ENCODE results near the gene OR51B6. TPM values are rescaled to one million over a fixed set of nuclear protein-coding genes. Genes with fewer than 3 reads are reported as not detected.
"Not testable (repeated sequence)": the region's sequence is repeated elsewhere in the genome, so short reads cannot be mapped to it uniquely, and the experiment has no call there.

The OR51B6 gene
- total RNA-seq, 4 donors from 2014 or later = not detected

DNA sequence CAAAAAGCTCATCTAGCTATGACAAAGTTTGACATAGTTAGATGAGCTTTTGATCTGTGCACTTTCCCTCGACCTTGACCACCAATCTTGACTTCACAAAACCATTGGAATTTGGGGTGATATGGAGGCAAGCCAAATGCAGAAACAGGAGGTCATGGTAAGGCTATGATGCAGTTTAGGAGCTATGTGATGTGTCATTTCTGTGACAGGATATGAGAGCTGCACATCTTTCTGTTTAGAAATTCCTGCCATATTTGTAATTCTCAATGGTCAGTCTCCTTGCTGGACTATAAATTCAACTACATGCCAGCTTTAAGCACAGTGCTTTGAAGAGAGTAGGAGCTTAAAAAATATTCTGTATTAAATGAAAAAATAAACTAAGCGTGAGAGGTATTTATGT lies 12.9 kb downstream of the OR51B6 start:
- Histone ChIP-seq H3K9me3 (no peaks in the 10 kb centered on the region), H3K4me1 (no peaks in the 10 kb centered on the region), H3K27ac (no peak overlapping the region), H3K36me3 (no peaks in the 10 kb centered on the region), H3K27me3 (no peaks in the 10 kb centered on the region), H3K4me3 (no peak overlapping the region)
- TF ChIP-seq POLR2A (IDR thresholded peaks at IDR 0.05) (no peak), EP300 (IDR thresholded peaks at IDR 0.05) (no peak)
- TF ChIP-seq, protein P1, sequence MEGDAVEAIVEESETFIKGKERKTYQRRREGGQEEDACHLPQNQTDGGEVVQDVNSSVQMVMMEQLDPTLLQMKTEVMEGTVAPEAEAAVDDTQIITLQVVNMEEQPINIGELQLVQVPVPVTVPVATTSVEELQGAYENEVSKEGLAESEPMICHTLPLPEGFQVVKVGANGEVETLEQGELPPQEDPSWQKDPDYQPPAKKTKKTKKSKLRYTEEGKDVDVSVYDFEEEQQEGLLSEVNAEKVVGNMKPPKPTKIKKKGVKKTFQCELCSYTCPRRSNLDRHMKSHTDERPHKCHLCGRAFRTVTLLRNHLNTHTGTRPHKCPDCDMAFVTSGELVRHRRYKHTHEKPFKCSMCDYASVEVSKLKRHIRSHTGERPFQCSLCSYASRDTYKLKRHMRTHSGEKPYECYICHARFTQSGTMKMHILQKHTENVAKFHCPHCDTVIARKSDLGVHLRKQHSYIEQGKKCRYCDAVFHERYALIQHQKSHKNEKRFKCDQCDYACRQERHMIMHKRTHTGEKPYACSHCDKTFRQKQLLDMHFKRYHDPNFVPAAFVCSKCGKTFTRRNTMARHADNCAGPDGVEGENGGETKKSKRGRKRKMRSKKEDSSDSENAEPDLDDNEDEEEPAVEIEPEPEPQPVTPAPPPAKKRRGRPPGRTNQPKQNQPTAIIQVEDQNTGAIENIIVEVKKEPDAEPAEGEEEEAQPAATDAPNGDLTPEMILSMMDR (IDR thresholded peaks at IDR 0.05) = no peak
- DNase-seq (ENCODE audit: low spot score in 2 of 2) = no peak
- WGBS, 2 donors = 52 to 60% methylated on average over 2 of the region's 2 CpGs

DNA sequence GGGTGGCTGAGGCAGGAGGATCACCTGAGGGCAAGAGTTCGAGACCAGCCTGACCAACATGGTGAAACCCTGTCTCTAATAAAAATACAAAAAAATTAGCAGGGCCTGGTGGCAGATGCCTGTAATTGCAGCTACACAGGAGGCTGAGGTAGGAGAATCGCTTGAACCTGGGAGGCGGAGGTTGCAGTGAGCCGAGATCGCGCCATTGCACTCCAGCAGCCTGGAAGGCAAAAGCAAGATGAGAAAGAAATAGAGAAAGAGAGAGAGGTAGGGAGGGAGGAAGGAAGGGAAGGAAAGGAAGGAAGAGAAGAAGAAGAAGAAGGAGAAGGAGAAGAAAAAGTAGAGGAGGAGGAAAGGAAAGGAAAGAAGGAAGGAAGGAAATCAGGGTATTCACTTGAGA lies 15.1 kb downstream of the OR51B6 start:
- not testable (repeated sequence) for DNase-seq (ENCODE audit: low spot score in 2 of 2); H3K4me3 ChIP-seq; H3K36me3 ChIP-seq; H3K4me1 ChIP-seq; H3K27me3 ChIP-seq; H3K27ac ChIP-seq; H3K9me3 ChIP-seq
- WGBS, 2 donors = 85 to 87% methylated on average over 6 of the region's 6 CpGs

DNA sequence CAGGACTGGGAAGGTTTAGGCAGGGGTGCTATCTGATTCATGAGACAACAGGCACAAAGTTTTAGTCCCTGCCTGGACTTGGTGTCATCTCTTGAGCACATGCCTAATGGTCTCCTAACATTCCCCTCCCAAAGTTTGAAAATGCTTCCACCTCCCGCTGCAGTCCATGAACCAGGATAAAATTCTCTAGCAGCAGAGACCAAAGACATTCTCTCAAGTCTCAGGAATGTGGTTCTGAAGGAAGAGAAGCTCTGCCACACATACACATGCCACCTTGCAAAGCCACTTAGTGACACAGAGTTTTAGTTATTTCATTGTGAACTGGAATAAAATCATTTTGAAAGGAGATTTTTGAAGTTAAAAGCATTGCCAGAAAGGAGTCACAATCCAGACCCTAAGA lies 15.5 kb downstream of the OR51B6 start:
- no peak overlapping the region for H3K27ac ChIP-seq
- WGBS, 2 donors = 59 to 72% methylated on average over 1 of the region's 1 CpG

DNA sequence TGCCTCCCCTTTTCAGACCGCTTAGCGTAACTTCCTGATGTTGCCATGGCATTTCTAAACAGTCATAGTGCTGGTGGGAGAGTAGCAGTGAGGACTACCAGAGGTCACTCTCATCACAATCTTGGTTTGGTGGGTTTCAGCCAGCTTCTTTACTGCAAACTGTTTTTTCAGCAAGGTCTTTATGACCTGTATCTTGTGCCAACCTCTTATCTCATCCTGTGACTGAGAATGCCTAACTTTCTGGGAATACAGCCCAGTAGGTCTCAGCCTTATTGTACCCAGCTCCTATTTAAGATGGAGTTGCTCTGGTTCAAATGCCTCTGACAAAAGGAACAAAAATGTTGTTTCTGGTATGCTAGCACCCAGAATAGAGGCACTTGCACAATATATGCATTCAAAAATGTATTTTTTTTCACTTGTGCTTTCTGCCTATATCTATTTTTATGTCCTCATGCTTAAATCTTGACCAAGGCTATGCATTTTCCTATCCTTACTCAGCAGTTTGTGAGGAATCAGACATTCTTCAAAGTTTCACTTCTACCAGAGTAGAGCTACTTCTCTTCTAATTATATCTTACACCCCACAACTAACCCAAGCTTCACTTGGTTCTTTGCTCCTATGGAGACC lies 16.3 kb downstream of the OR51B6 start:
- Histone ChIP-seq H3K27ac (no peak overlapping the region), H3K4me3 (no peak overlapping the region), H3K36me3 (no peaks in the 10 kb centered on the region), H3K9me3 (no peaks in the 10 kb centered on the region), H3K27me3 (no peaks in the 10 kb centered on the region), H3K4me1 (no peaks in the 10 kb centered on the region)
- WGBS, 2 donors = 46 to 60% methylated on average over 2 of the region's 2 CpGs
- TF ChIP-seq, protein P1 (IDR thresholded peaks at IDR 0.05) = no peak
- TF ChIP-seq EP300 (IDR thresholded peaks at IDR 0.05) (no peak), POLR2A (IDR thresholded peaks at IDR 0.05) (no peak)
- DNase-seq (ENCODE audit: low spot score in 2 of 2) = no peak

More for the DNA sequence above, 15.5 kb downstream of the OR51B6 start:
- Histone ChIP-seq H3K4me1 (no peaks in the 10 kb centered on the region), H3K9me3 (no peaks in the 10 kb centered on the region), H3K36me3 (no peaks in the 10 kb centered on the region), H3K4me3 (no peak overlapping the region), H3K27me3 (no peaks in the 10 kb centered on the region)
- TF ChIP-seq EP300 (IDR thresholded peaks at IDR 0.05) = no peak
- no peak for TF ChIP-seq POLR2A (IDR thresholded peaks at IDR 0.05)
- TF ChIP-seq, protein P1 (IDR thresholded peaks at IDR 0.05) = no peak
- DNase-seq (ENCODE audit: low spot score in 2 of 2) = no peak

DNA sequence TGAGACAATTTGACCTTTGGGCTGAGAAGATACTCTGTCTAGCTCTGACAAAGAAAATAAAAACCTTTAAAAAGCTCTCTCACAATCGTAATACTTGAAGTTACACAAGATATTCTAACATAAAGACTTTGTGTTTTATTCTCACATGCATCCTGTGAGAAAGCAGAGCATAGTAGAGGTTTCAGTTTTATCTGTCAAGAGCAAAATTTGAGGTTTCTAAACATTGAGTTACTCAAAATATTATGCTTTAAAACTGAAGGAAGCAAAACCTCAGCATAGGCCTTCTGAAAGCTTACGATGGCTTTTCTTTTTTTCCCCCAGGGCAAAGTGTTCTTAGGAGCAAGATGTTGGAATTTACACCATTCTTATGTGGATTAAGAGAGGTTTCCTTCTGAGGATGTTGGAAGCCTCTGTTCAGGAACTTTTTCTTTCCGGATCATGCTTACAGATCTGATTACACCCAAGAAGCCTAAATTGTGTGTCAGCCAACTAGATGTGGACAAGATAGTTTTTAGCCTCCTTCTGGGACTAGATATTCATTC lies 17.3 kb downstream of the OR51B6 start:
- H3K9me3 ChIP-seq = peaks cover 0 to 5% (median 0%) of the 10 kb centered on the region in 4 donors
- WGBS, 2 donors = 44 to 49% methylated on average over 3 of the region's 3 CpGs
- no peak overlapping the region for H3K4me3 ChIP-seq
- H3K36me3 ChIP-seq = no peaks in the 10 kb centered on the region
- no peak for DNase-seq (ENCODE audit: low spot score in 2 of 2)
- H3K27me3 ChIP-seq = no peaks in the 10 kb centered on the region
- H3K4me1 ChIP-seq = no peaks in the 10 kb centered on the region
- H3K27ac ChIP-seq = no peak overlapping the region
- TF ChIP-seq EP300 (IDR thresholded peaks at IDR 0.05) (no peak), POLR2A (IDR thresholded peaks at IDR 0.05) (no peak)
- TF ChIP-seq, protein P1 (IDR thresholded peaks at IDR 0.05) = no peak
